GM21526 (cell line): ENCODE measurements around the gene GADD45G.
A peak's percentile ranks its signal among the peaks of the same experiment; 100 is the strongest.

Experiments
- ATAC-seq: cut with Tn5 transposase; IDR thresholded peaks from one replicate; pipeline ENCODE4 v1.9.1; 2021; ENCODE audit warnings: moderate library complexity; ENCODE audit not compliant: unreplicated experiment, low FRiP score

The GADD45G gene

GRCh38 chr9:89592213-89592815 is 12.5 kb upstream of the GADD45G start:
- no peak for ATAC-seq

GRCh38 chr9:89592963-89593726 is 11.7 kb upstream of the GADD45G start:
- no peak for ATAC-seq

GRCh38 chr9:89593727-89594427 is 10.9 kb upstream of the GADD45G start:
- ATAC-seq = no peak

- no peak for ATAC-seq
Measured at GRCh38 chr9:89594811-89595550, 9.8 kb upstream of the GADD45G start.

- no peak for ATAC-seq
Measured at GRCh38 chr9:89595646-89596045, 9.2 kb upstream of the GADD45G start.

GRCh38 chr9:89596937-89597555 is 7.8 kb upstream of the GADD45G start:
- no peak for ATAC-seq

GRCh38 chr9:89597711-89598362 is 7.0 kb upstream of the GADD45G start:
- no peak for ATAC-seq

- ATAC-seq = no peak
Measured at GRCh38 chr9:89598363-89598713, 6.5 kb upstream of the GADD45G start.

GRCh38 chr9:89598926-89599325 is 5.9 kb upstream of the GADD45G start:
- ATAC-seq = no peak

GRCh38 chr9:89600831-89601230 is 4.0 kb upstream of the GADD45G start:
- no peak for ATAC-seq

- no peak for ATAC-seq
Measured at GRCh38 chr9:89601306-89601705, 3.5 kb upstream of the GADD45G start.

- no peak for ATAC-seq
Measured at GRCh38 chr9:89601856-89602562, 2.8 kb upstream of the GADD45G start.

- ATAC-seq = no peak
Measured at GRCh38 chr9:89602978-89603766, 1.6 kb upstream of the GADD45G start.

GRCh38 chr9:89603767-89604665 is 796 bp upstream of the GADD45G start:
- ATAC-seq = no peak

GRCh38 chr9:89605465-89606048 is 745 bp downstream of the GADD45G start:
- peak; percentile 2 for ATAC-seq

GRCh38 chr9:89606049-89606623 is 1.3 kb downstream of the GADD45G start:
- no peak for ATAC-seq
